ENCODE results near the gene ARHGAP12. TPM values are rescaled to one million over a fixed set of nuclear protein-coding genes. Genes with fewer than 3 reads are reported as not detected.

ARHGAP12 gene
- polyA plus RNA-seq, 1 donor from 2014 or later, result 62.6 TPM

GRCh38 chr10:31914370-31914769 lies 14.3 kb downstream of the ARHGAP12 start:
- H2AFZ ChIP-seq (ENCODE audit: low read depth, low read length), result no peak overlapping the region
- H3K36me3 ChIP-seq (ENCODE audit: insufficient read depth, low read length), result no peaks in the 10 kb centered on the region
- no peak overlapping the region for H3K4me3 ChIP-seq (ENCODE audit: low read length)
- H3K9ac ChIP-seq (ENCODE audit: low read length), result no peak overlapping the region
- no peaks in the 10 kb centered on the region for H3K9me3 ChIP-seq (ENCODE audit: low read length)
- H3K4me2 ChIP-seq (ENCODE audit: low read length), result no peak overlapping the region
- H3K27ac ChIP-seq (ENCODE audit: low read length), result no peak overlapping the region
- TF ChIP-seq REST (IDR thresholded peaks at IDR 0.05; ENCODE audit: borderline replicate concordance) (no peak), RAD21 (conservative IDR thresholded peaks at IDR 0.05) (no peak), CTCF (IDR thresholded peaks at IDR 0.05; ENCODE audit: poor library complexity, severe bottlenecking) (no peak), EZH2 (IDR thresholded peaks at IDR 0.05; ENCODE audit: borderline replicate concordance, insufficient read depth, low read length, poor library complexity, severe bottlenecking) (no peak), MXI1 (conservative IDR thresholded peaks at IDR 0.05; ENCODE audit: poor library complexity, severe bottlenecking) (no peak), POLR2AphosphoS5 (IDR thresholded peaks at IDR 0.05) (no peak), EP300 (conservative IDR thresholded peaks at IDR 0.05; ENCODE audit: poor library complexity, severe bottlenecking) (no peak), TAF1 (IDR thresholded peaks at IDR 0.05; ENCODE audit: low read depth) (no peak), SMC3 (conservative IDR thresholded peaks at IDR 0.05; ENCODE audit: poor library complexity) (no peak)
- H3F3A ChIP-seq (ENCODE audit: insufficient read depth, low read length, poor library complexity, severe bottlenecking), result no peaks in the 10 kb centered on the region
- H4K20me1 ChIP-seq (ENCODE audit: insufficient read depth), result no peaks in the 10 kb centered on the region
- no peaks in the 10 kb centered on the region for H3K9me2 ChIP-seq (ENCODE audit: insufficient read depth, low read length)
- no peaks in the 10 kb centered on the region for H3K27me3 ChIP-seq (ENCODE audit: insufficient read depth, low read depth, low read length)
- H3K79me2 ChIP-seq (replicated peaks; ENCODE audit: insufficient read depth, low read length), result peaks cover 67% of the 10 kb centered on the region

- H3K36me3 ChIP-seq (ENCODE audit: insufficient read depth, low read length), result no peaks in the 10 kb centered on the region
- no peak overlapping the region for H3K27ac ChIP-seq (ENCODE audit: low read length)
- H3K9me3 ChIP-seq (ENCODE audit: low read length), result no peaks in the 10 kb centered on the region
- H3K9me2 ChIP-seq (ENCODE audit: insufficient read depth, low read length), result no peaks in the 10 kb centered on the region
- no peak overlapping the region for H2AFZ ChIP-seq (ENCODE audit: low read depth, low read length)
- no peak overlapping the region for H3K4me3 ChIP-seq (ENCODE audit: low read length)
- H3K27me3 ChIP-seq (ENCODE audit: insufficient read depth, low read depth, low read length), result no peaks in the 10 kb centered on the region
- TF ChIP-seq EZH2 (IDR thresholded peaks at IDR 0.05; ENCODE audit: borderline replicate concordance, insufficient read depth, low read length, poor library complexity, severe bottlenecking) (no peak), EP300 (conservative IDR thresholded peaks at IDR 0.05; ENCODE audit: poor library complexity, severe bottlenecking) (no peak), CTCF (IDR thresholded peaks at IDR 0.05; ENCODE audit: poor library complexity, severe bottlenecking) (no peak), POLR2AphosphoS5 (IDR thresholded peaks at IDR 0.05) (no peak), REST (IDR thresholded peaks at IDR 0.05; ENCODE audit: borderline replicate concordance) (no peak)
- H3K79me2 ChIP-seq (replicated peaks; ENCODE audit: insufficient read depth, low read length), result peaks cover 55% of the 10 kb centered on the region
- H3K4me2 ChIP-seq (ENCODE audit: low read length), result no peak overlapping the region
- H3K9ac ChIP-seq (ENCODE audit: low read length), result no peak overlapping the region
- H4K20me1 ChIP-seq (ENCODE audit: insufficient read depth), result no peaks in the 10 kb centered on the region
- no peaks in the 10 kb centered on the region for H3F3A ChIP-seq (ENCODE audit: insufficient read depth, low read length, poor library complexity, severe bottlenecking)
Observed at GRCh38 chr10:31912898-31913850, 15.5 kb downstream of the ARHGAP12 start.

Data from neural cell (in vitro differentiated cells).